Neural cell (in vitro differentiated cells): ENCODE results near the gene VPS26B. TPM values are rescaled to one million over a fixed set of nuclear protein-coding genes. Genes with fewer than 3 reads are reported as not detected.

Source experiments
- H2AFZ ChIP-seq: fragments of 200-600, 300-800 bp; sonication (generic), shearing (Covaris generic); 2 replicates; pipeline ENCODE4 v1.6.0; 2014; ENCODE audit warnings: low read depth, mild to moderate bottlenecking, antibody characterized with exemption, low read length, moderate library complexity
- H3F3A ChIP-seq: fragments of 200-600 bp; shearing (Covaris generic); 2 replicates; pipeline ENCODE4 v1.6.1; 2016; ENCODE audit warnings: mild to moderate bottlenecking, moderate library complexity, mixed read lengths, antibody characterized with exemption, low read length; ENCODE audit not compliant: insufficient read depth, poor library complexity, severe bottlenecking
- H3K27ac ChIP-seq: fragments of 200-600, 300-800 bp; sonication (generic), shearing (Covaris generic); 2 replicates; pipeline ENCODE4 v1.5.1; 2014; ENCODE audit warnings: mild to moderate bottlenecking, low read length, moderate library complexity
- H3K27me3 ChIP-seq: fragments of 300-800, 200-600 bp; sonication (generic), shearing (Covaris generic); 2 replicates; pipeline ENCODE4 v1.6.0; 2014; ENCODE audit warnings: mild to moderate bottlenecking, low read depth, low read length, moderate library complexity; ENCODE audit not compliant: insufficient read depth
- H3K36me3 ChIP-seq: fragments of 300-800, 200-600 bp; sonication (generic), shearing (Covaris generic); 2 replicates; pipeline ENCODE4 v1.5.1; 2014; ENCODE audit warnings: mild to moderate bottlenecking, antibody characterized with exemption, low read length, moderate library complexity; ENCODE audit not compliant: insufficient read depth
- H3K4me2 ChIP-seq: fragments of 300-800, 200-600 bp; sonication (generic), shearing (Covaris generic); 2 replicates; pipeline ENCODE4 v1.6.0; 2014; ENCODE audit warnings: mild to moderate bottlenecking, low read length
- H3K4me3 ChIP-seq: fragments of 300-800, 200-600 bp; sonication (generic), shearing (Covaris generic); 2 replicates; pipeline ENCODE4 v1.5.1; 2014; ENCODE audit warnings: mild to moderate bottlenecking, low read length, moderate library complexity
- H3K79me2 ChIP-seq: fragments of 200-600 bp; shearing (Covaris generic); replicated peaks from 2 replicates; pipeline ENCODE4 v1.6.0; 2014; ENCODE audit warnings: mild to moderate bottlenecking, low read length, moderate library complexity; ENCODE audit not compliant: insufficient read depth
- H3K9ac ChIP-seq: fragments of 300-800, 200-600 bp; sonication (generic), shearing (Covaris generic); 2 replicates; pipeline ENCODE4 v1.6.1; 2016; ENCODE audit warnings: mild to moderate bottlenecking, low read length, mixed read lengths
- H3K9me2 ChIP-seq: fragments of 200-600 bp; shearing (Covaris generic); 2 replicates; pipeline ENCODE4 v1.6.1; 2016; ENCODE audit warnings: mild to moderate bottlenecking, low read length, mixed read lengths; ENCODE audit not compliant: insufficient read depth
- H3K9me3 ChIP-seq: fragments of 200-600, 300-800 bp; sonication (generic), shearing (Covaris generic); 2 replicates; pipeline ENCODE4 v1.6.1; 2016; ENCODE audit warnings: mild to moderate bottlenecking, mixed run types, low read length, moderate library complexity, mixed read lengths
- H4K20me1 ChIP-seq: fragments of 200-600 bp; shearing (Covaris generic); 2 replicates; pipeline ENCODE4 v1.6.1; 2016; ENCODE audit warnings: mild to moderate bottlenecking, mixed run types; ENCODE audit not compliant: insufficient read depth
- EP300 ChIP-seq: fragments of 450-650 bp; conservative IDR thresholded peaks from 2 replicates; pipeline ENCODE4 v1.6.1; 2014; ENCODE audit warnings: antibody characterized with exemption, mild to moderate bottlenecking, moderate library complexity; ENCODE audit not compliant: poor library complexity, severe bottlenecking
- EZH2 ChIP-seq: fragments of 200-600, 300-800 bp; shearing (Covaris generic), sonication (generic); IDR thresholded peaks from 2 replicates; pipeline ENCODE4 v1.6.1; 2014; ENCODE audit warnings: antibody characterized with exemption, low read length, borderline replicate concordance, mild to moderate bottlenecking; ENCODE audit not compliant: insufficient read depth, poor library complexity, severe bottlenecking
- MXI1 ChIP-seq: fragments of 450-650 bp; conservative IDR thresholded peaks from 2 replicates; pipeline ENCODE4 v1.6.1; 2014; ENCODE audit warnings: antibody characterized with exemption, mild to moderate bottlenecking; ENCODE audit not compliant: poor library complexity, severe bottlenecking
- POLR2AphosphoS5 ChIP-seq: IDR thresholded peaks from 2 replicates; pipeline ENCODE4 v1.6.1; 2012
- RAD21 ChIP-seq: fragments of 450-650 bp; conservative IDR thresholded peaks from 2 replicates; pipeline ENCODE4 v1.6.1; 2014; ENCODE audit warnings: antibody characterized with exemption, mild to moderate bottlenecking, moderate library complexity
- REST ChIP-seq: IDR thresholded peaks from 2 replicates; pipeline ENCODE4 v1.6.1; 2012; ENCODE audit warnings: borderline replicate concordance
- SMC3 ChIP-seq: fragments of 450-650 bp; conservative IDR thresholded peaks from 2 replicates; pipeline ENCODE4 v1.6.1; 2014; ENCODE audit warnings: antibody characterized with exemption, mild to moderate bottlenecking, moderate library complexity; ENCODE audit not compliant: poor library complexity
- TAF1 ChIP-seq: IDR thresholded peaks from 2 replicates; pipeline ENCODE4 v1.6.1; 2012; ENCODE audit warnings: low read depth
- polyA plus RNA-seq: library from polyadenylated mRNA; depleted of rRNA; stranded (reverse); fragments of >200 nt; gene quantifications from 2 replicates; pipeline ENCODE4 v1.2.3, GENCODE V29; 2014
- TF ChIP-seq, protein P1 (sequence below): fragments of 450-650 bp; IDR thresholded peaks from 2 replicates; pipeline ENCODE4 v1.5.1; 2014; ENCODE audit warnings: antibody characterized with exemption, mild to moderate bottlenecking, moderate library complexity; ENCODE audit not compliant: poor library complexity, severe bottlenecking

VPS26B gene
- polyA plus RNA-seq, 1 donor from 2014 or later, result 72.6 TPM

DNA sequence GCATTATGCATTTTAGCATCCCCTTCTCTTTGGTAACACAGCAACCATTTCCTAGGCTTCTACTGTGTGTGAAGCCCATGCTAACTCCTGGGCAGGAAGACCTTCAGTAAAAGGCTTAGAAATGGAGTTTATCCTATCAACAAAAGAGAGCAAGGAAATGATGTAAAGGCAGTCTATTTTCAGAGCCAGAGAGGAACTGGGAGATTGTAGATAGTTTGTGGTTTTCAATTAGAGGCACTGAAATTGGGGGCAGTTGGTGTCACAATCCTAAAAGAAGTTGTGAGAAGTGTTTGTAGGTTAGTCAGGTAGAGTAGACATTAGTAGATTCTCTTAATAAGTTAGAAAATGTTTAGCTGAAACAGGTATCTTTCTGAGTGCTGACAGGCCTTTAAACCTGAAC is 36.0 kb downstream of the VPS26B start:
- Histone ChIP-seq H3K9me2 (no peaks in the 10 kb centered on the region), H3K79me2 (no peaks in the 10 kb centered on the region), H3K4me2 (no peak overlapping the region), H3K9me3 (no peaks in the 10 kb centered on the region), H3K9ac (no peak overlapping the region), H2AFZ (no peak overlapping the region), H3K27me3 (no peaks in the 10 kb centered on the region), H3K4me3 (no peak overlapping the region), H4K20me1 (no peaks in the 10 kb centered on the region), H3K36me3 (peaks cover 4% of the 10 kb centered on the region), H3K27ac (no peak overlapping the region), H3F3A (no peaks in the 10 kb centered on the region)
- TF ChIP-seq POLR2AphosphoS5 (no peak), EZH2 (no peak), MXI1 (no peak), SMC3 (no peak), TAF1 (no peak), EP300 (no peak), REST (no peak), RAD21 (no peak)
- TF ChIP-seq, protein P1, sequence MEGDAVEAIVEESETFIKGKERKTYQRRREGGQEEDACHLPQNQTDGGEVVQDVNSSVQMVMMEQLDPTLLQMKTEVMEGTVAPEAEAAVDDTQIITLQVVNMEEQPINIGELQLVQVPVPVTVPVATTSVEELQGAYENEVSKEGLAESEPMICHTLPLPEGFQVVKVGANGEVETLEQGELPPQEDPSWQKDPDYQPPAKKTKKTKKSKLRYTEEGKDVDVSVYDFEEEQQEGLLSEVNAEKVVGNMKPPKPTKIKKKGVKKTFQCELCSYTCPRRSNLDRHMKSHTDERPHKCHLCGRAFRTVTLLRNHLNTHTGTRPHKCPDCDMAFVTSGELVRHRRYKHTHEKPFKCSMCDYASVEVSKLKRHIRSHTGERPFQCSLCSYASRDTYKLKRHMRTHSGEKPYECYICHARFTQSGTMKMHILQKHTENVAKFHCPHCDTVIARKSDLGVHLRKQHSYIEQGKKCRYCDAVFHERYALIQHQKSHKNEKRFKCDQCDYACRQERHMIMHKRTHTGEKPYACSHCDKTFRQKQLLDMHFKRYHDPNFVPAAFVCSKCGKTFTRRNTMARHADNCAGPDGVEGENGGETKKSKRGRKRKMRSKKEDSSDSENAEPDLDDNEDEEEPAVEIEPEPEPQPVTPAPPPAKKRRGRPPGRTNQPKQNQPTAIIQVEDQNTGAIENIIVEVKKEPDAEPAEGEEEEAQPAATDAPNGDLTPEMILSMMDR, result no peak

GRCh38 chr11:134260983-134261382 is 36.5 kb downstream of the VPS26B start:
- Histone ChIP-seq H3K36me3 (peaks cover 4% of the 10 kb centered on the region), H3K4me2 (no peak overlapping the region), H3K9me3 (no peaks in the 10 kb centered on the region), H2AFZ (no peak overlapping the region), H3K9ac (no peak overlapping the region), H4K20me1 (no peaks in the 10 kb centered on the region), H3K27ac (no peak overlapping the region), H3K9me2 (no peaks in the 10 kb centered on the region), H3K79me2 (no peaks in the 10 kb centered on the region), H3F3A (no peaks in the 10 kb centered on the region), H3K27me3 (no peaks in the 10 kb centered on the region), H3K4me3 (no peak overlapping the region)
- TF ChIP-seq EP300, result no peak
- TF ChIP-seq POLR2AphosphoS5, result no peak
- TF ChIP-seq, protein P1, result no peak
- no peak for TF ChIP-seq MXI1
- no peak for TF ChIP-seq TAF1
- TF ChIP-seq EZH2, result no peak
- no peak for TF ChIP-seq RAD21
- TF ChIP-seq SMC3, result no peak
- TF ChIP-seq REST, result no peak
